Uterus (tissue), 2 donors: ENCODE results near the gene PRKAG2.

ENCODE experiments used
- POLR2A ChIP-seq, 2 donors: fragments of 450-650 bp; IDR thresholded peaks; one replicate each; pipeline ENCODE4 v1.6.1; 2016; ENCODE audit warnings: antibody characterized with exemption in 2 of 2, mild to moderate bottlenecking in 1 of 2, moderate library complexity in 1 of 2
- TF ChIP-seq, protein P1 (sequence below), 4 experiments: fragments of 200-600 bp in 2 of 4; fragments of 450-650 bp in 2 of 4; sonication (generic) in 2 of 4; IDR thresholded peaks; one replicate each; pipeline ENCODE4 v1.5.1; 2016 to 2019; ENCODE audit warnings: antibody characterized with exemption in 4 of 4, mild to moderate bottlenecking in 2 of 4, moderate library complexity in 1 of 4

DNA sequence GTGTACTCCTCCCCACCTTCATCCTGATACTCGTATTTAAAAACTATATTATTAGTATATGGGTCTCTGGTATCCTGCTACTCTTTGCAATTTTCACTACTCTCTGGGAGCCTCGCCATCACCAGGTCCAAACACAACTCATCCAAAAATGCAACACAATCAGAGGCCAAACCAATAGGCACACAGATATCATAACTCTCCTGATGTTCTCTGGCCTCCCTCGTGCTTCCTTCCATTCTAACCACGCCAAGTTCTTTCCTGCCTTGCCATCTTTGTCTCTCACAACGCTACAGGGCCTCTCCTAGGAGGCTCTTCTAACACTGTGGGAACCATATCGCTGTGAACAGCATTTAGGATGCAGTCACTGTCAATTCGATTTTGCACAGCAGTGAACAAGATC is 364.6 kb downstream of the PRKAG2 start:
- no peak for TF ChIP-seq POLR2A (IDR thresholded peaks at IDR 0.05)
- TF ChIP-seq, protein P1, sequence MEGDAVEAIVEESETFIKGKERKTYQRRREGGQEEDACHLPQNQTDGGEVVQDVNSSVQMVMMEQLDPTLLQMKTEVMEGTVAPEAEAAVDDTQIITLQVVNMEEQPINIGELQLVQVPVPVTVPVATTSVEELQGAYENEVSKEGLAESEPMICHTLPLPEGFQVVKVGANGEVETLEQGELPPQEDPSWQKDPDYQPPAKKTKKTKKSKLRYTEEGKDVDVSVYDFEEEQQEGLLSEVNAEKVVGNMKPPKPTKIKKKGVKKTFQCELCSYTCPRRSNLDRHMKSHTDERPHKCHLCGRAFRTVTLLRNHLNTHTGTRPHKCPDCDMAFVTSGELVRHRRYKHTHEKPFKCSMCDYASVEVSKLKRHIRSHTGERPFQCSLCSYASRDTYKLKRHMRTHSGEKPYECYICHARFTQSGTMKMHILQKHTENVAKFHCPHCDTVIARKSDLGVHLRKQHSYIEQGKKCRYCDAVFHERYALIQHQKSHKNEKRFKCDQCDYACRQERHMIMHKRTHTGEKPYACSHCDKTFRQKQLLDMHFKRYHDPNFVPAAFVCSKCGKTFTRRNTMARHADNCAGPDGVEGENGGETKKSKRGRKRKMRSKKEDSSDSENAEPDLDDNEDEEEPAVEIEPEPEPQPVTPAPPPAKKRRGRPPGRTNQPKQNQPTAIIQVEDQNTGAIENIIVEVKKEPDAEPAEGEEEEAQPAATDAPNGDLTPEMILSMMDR (IDR thresholded peaks at IDR 0.05) = no peak
